Stimulated activated CD4-positive, alpha-beta T cell treated with anti-CD3 and anti-CD28 coated beads, TNF-alpha, amount 100 ng/mL, for 24 hours (primary cell): ENCODE measurements around the gene FRMPD4.

Source experiments
- DNase-seq, 3 experiments: peaks; one replicate each; pipeline ENCODE4 v3.0.0-alpha.2; 2020; ENCODE audit warnings: low read depth in 3 of 3

Gene FRMPD4

DNA sequence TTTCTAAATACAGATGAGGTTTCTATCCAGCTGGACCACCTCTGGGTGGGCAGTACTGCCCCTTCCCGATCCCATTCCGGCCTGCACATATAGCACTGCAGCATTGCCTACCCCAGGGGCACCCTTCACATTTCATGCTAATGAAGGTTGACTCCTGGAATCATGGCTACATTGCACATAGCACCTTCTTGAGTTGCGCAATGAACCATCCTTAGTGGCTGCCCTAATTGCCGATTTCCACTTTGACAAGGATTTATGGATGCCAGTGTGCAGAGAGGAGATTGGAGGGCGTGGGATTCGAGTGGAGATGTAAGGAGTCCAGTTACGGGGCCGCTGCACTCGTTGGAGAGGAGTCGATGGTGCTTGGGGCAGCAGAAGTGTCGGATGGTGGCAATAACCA is 229.0 kb downstream of the FRMPD4 start:
- no peak for DNase-seq

- DNase-seq: no peak
These were observed 232.3 kb downstream of the FRMPD4 start for GRCh38 chrX:12370497-12370986.

- DNase-seq: no peak
These were observed 233.8 kb downstream of the FRMPD4 start for GRCh38 chrX:12372111-12372510.

GRCh38 chrX:12374286-12374685 is 236.0 kb downstream of the FRMPD4 start:
- no peak for DNase-seq

GRCh38 chrX:12378253-12378652 is 240.0 kb downstream of the FRMPD4 start:
- no peak for DNase-seq

DNA sequence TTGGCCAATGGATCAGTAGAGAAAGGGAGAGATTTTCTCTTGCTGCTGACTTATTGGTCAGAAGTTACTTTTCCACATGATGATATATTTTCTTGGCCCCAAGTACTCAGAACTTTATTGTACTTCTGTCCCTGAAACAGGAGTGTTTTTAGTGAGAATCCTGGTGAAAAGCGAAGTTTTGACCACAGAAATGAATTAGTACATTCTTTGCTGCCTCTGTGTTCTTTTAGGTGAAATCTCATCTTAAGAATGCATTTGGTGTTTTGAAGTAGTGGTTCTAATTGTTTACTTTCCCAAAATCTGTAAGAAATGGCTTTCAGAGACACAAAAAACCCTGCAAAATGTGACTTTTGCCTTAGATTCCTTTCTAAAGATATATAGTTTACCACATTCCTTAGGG is 240.4 kb downstream of the FRMPD4 start:
- DNase-seq: no peak

GRCh38 chrX:12379671-12380070 is 241.4 kb downstream of the FRMPD4 start:
- no peak for DNase-seq

- DNase-seq: no peak
These were observed 244.9 kb downstream of the FRMPD4 start for GRCh38 chrX:12383196-12383595.

- DNase-seq: no peak
These were observed 252.0 kb downstream of the FRMPD4 start for GRCh38 chrX:12390301-12390700.

GRCh38 chrX:12396584-12396983 is 258.3 kb downstream of the FRMPD4 start:
- DNase-seq: no peak

DNA sequence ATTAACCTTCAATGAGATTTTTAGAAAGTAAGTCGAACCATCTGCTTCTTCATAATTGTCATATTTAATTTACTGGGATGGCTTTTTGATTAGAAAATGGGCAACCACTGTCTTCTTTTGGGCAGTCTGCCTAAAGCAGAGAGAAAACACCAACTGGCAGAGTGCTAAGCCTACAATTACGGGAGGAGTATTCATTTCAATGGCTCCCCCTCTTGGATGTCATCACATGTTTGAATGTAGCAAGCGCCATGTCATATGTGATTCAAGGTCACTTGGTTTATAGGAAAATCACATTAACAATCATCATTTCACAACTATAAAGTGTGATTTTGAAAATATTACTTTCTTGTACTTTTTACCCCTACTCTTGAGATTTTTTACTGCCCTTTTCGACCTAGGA is 261.9 kb downstream of the FRMPD4 start:
- DNase-seq: no peak

GRCh38 chrX:12401252-12401651 is 263.0 kb downstream of the FRMPD4 start:
- DNase-seq: no peak

DNA sequence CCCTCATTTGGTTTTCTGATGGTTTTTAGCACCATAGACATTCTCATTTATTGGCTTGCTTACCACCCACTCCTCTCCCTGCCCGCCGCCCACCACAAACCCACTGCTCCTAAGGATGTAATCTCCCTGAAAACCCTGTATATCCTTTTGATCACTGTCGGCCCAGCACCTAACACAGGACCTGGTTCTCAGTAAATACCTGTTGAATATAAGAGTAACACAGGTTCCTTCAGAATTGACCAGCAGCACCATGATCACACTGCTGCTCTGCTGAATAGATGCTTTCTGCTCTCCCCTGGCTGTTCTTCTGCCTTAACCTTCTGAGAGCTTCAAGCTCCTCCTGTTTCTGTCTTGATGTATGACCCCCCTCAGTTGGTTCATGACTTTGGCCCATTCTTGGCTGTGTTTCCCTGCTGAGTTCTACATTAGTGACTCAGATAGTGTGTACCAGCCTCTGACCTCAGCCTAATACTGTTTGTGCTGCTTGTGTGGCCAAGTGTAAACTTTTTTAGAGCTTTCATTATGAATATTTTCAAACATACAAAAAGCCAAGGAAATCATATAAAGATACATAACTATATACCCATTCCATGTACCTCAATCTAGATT is 265.3 kb downstream of the FRMPD4 start:
- no peak for DNase-seq

DNA sequence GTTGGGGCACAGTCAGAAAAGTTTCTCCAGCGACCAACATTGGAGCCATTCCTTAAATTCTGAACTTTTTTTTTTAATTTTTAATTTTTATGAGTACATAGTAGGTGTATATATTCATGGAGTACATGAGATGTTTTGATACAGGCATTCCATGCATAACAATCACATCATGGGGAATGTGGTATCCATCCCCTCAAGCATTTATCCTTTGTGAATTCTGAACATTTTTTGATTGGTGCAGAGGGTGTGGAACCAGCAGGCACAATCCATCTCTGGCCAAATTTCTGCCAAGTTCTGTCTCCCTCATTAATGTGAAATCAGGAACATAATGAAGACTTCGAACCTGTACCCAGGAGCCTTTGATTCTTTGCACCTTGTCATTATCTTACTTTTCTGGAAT is 267.0 kb downstream of the FRMPD4 start:
- no peak for DNase-seq

GRCh38 chrX:12410523-12410922 is 272.2 kb downstream of the FRMPD4 start:
- DNase-seq: no peak

DNA sequence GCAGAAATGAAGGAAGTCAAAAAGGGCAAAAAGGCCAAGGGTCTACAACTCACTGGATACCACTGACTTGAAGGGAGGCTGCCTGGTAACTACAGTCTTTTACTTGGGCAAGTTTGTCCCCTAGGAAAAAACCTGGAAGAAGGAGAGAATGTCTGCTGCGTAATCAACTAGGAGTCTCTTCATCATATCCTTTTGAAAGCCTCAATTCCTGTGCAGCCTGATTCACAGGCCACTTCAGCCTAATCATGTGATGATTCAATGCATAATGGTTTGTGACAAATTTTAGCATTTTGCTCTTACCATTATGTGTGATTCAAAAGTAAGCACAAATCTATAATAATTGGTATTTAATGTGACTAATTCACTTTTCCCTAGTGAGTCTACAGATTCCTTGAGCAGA is 273.6 kb downstream of the FRMPD4 start:
- no peak for DNase-seq

DNA sequence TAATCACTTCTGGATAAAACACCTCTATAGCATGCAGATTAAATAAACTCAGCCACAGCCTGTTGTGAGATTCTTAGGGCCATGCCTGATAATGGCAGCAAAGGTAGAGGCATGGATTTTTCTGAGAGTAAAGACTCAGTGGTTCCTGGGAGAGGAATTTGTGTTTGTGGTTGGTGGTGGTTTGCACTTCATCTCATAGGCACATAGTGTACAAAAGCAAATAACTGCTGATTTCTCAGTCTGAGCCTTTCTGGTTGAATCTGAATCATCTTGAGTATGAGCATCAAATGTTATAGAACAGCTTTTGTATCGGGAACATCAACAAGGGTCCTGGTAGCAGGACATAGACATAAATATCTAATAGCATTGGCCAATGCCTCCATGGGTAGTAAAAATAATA is 274.3 kb downstream of the FRMPD4 start:
- no peak for DNase-seq

GRCh38 chrX:12419591-12419990 is 281.3 kb downstream of the FRMPD4 start:
- no peak for DNase-seq

DNA sequence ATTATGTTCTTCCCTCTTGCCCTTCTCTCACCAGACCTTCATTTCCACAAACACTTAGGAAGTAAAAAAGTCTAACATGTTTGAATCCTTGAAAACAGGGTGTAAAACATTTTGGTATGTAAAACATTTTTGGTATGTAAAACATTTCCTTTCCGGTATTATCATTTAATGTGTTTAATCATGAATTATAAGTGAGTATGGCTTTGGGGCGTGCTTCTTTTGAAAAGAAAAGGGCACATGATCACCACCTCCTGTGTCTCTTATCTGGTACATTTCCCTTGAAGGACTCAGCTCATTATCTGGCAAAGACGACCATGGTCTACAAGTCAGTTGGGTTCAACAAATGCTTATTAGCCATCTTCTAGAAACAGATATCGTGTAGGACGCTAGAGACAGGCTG is 283.6 kb downstream of the FRMPD4 start:
- no peak for DNase-seq

- no peak for DNase-seq
These were observed 285.1 kb downstream of the FRMPD4 start for GRCh38 chrX:12423346-12423745.

GRCh38 chrX:12425496-12425895 is 287.2 kb downstream of the FRMPD4 start:
- DNase-seq: no peak

GRCh38 chrX:12426420-12426819 is 288.1 kb downstream of the FRMPD4 start:
- DNase-seq: no peak

DNA sequence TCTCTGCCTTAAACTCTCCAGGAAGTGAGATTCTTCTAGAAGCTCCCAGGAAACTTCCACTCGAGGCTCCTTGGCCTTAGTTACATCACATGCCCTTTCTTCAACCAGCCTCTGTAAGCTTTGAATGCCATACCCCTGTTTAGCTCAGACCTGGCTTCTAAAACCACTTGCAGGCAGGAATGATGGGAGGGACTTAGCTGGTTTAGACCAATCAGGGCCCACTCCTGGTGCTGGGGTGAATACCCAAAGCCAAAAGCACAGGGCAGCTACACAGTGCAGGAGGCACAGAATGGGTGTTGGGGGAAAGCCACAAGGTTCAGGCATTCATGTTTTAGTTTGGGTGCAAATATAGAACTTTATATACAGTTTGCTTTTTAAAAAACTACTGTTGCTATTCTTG is 296.2 kb downstream of the FRMPD4 start:
- no peak for DNase-seq

DNA sequence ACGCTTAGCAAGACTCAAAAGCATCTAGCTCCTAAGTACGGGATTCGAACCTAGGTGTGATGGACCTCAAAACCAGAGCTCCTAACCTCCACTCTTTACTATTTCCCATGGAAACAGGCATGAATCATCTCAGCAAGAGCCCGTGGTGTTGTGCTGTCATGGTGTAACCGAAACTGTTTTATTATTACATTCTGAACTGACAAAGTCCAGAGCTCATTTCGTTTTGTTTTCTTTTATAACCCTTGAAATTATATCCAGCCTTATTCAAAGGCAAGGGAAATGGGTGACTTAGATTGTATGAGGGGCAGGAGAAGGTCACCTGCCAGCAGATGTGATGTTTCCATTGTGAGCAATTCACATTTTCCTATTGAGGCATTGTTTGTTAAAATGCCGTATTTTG is 301.1 kb downstream of the FRMPD4 start:
- DNase-seq: no peak
